ENCODE measurements around the gene HEPACAM2.

HEPACAM2 gene

GRCh38 chr7:93175219-93175618, 51.0 kb downstream of the HEPACAM2 start:
- Histone ChIP-seq H3K4me3 (replicated peaks; ENCODE audit: insufficient read depth, low read length) (no peak overlapping the region), H3K27me3 (ENCODE audit: insufficient read depth, poor library complexity, severe bottlenecking) (peaks cover 6% of the 10 kb centered on the region), H3K27ac (replicated peaks) (no peak overlapping the region)
- no peak for DNase-seq (ENCODE audit: low read depth in 1 of 2, low spot score in 1 of 2)
- TF ChIP-seq CTCF (IDR thresholded peaks at IDR 0.05; ENCODE audit: insufficient read depth, low read length) = no peak

- Histone ChIP-seq H3K27me3 (ENCODE audit: insufficient read depth, poor library complexity, severe bottlenecking) (no peaks in the 10 kb centered on the region), H3K4me3 (replicated peaks; ENCODE audit: insufficient read depth, low read length) (no peak overlapping the region), H3K27ac (replicated peaks) (no peak overlapping the region)
- TF ChIP-seq GABPA (IDR thresholded peaks at IDR 0.05; ENCODE audit: low read depth) (no peak), CTCF (IDR thresholded peaks at IDR 0.05; ENCODE audit: insufficient read depth, low read length) (no peak), SPI1 (IDR thresholded peaks at IDR 0.05; ENCODE audit: borderline replicate concordance, low read depth) (no peak)
- DNase-seq (ENCODE audit: low read depth in 1 of 2, low spot score in 1 of 2) = no peak
Observed at GRCh38 chr7:93172683-93173082, 53.6 kb downstream of the HEPACAM2 start.

- H3K27ac ChIP-seq (replicated peaks) = no peak overlapping the region
- DNase-seq (ENCODE audit: low read depth in 1 of 2, low spot score in 1 of 2) = no peak
Observed at GRCh38 chr7:93171606-93172226, 54.6 kb downstream of the HEPACAM2 start.

More at GRCh38 chr7:93171606-93172226, 54.6 kb downstream of the HEPACAM2 start:
- TF ChIP-seq SPI1 (IDR thresholded peaks at IDR 0.05; ENCODE audit: borderline replicate concordance, low read depth) = no peak
- no peak for TF ChIP-seq GABPA (IDR thresholded peaks at IDR 0.05; ENCODE audit: low read depth)
- no peak for TF ChIP-seq POLR2AphosphoS5 (IDR thresholded peaks at IDR 0.05; ENCODE audit: low read depth)
- TF ChIP-seq REST (IDR thresholded peaks at IDR 0.05; ENCODE audit: insufficient replicate concordance, low read depth) = no peak
- no peak for TF ChIP-seq CTCF (IDR thresholded peaks at IDR 0.05; ENCODE audit: insufficient read depth, low read length)
- no peaks in the 10 kb centered on the region for H3K27me3 ChIP-seq (ENCODE audit: insufficient read depth, poor library complexity, severe bottlenecking)
- H3K4me3 ChIP-seq (replicated peaks; ENCODE audit: insufficient read depth, low read length) = no peak overlapping the region

Measured in HL-60 (cell line).